Measurements from ENCODE around the gene ZNRF1.

GRCh38 chr16:75099738-75100602 is 101.1 kb downstream of the ZNRF1 start:
- TF ChIP-seq CTCF (IDR thresholded peaks at IDR 0.05) (peak in 1 of 2 donors; percentile 7), POLR2AphosphoS5 (IDR thresholded peaks at IDR 0.05) (no peak), POLR2A (IDR thresholded peaks at IDR 0.05) (no peak)

Data from suprapubic skin (tissue), 4 donors.